Vagina (tissue), 2 donors: Measurements from ENCODE around the gene NSUN2. TPM values are rescaled to one million over a fixed set of nuclear protein-coding genes. Genes with fewer than 3 reads are reported as not detected.

Experiments used
- DNase-seq, 2 donors: peaks; one replicate each; pipeline ENCODE4 v3.0.0-alpha.2; 2017; ENCODE audit errors: extremely low spot score in 2 of 2
- H3K27ac ChIP-seq: fragments of 200-600 bp; sonication (generic); one replicate; pipeline ENCODE4 v1.5.1; 2019
- H3K27me3 ChIP-seq: fragments of 200-600 bp; sonication (generic); one replicate; pipeline ENCODE4 v1.5.1; 2019
- H3K36me3 ChIP-seq, 2 donors: fragments of 200-600 bp; sonication (generic); one replicate each; pipeline ENCODE4 v1.5.1; 2017 to 2019
- H3K4me1 ChIP-seq: fragments of 200-600 bp; sonication (generic); one replicate; pipeline ENCODE4 v1.5.1; 2019
- H3K4me3 ChIP-seq, 2 donors: fragments of 200-600 bp; sonication (generic); 1 replicate in 1 of 2; 2 replicates in 1 of 2; pipeline ENCODE4 v1.5.1; 2016 to 2019
- H3K9me3 ChIP-seq: fragments of 200-600 bp; sonication (generic); one replicate; pipeline ENCODE4 v1.5.1; 2019
- POLR2A ChIP-seq, 2 donors: fragments of 450-650 bp; IDR thresholded peaks; one replicate each; pipeline ENCODE4 v1.6.1; 2017; ENCODE audit warnings: antibody characterized with exemption in 2 of 2, mild to moderate bottlenecking in 2 of 2, moderate library complexity in 2 of 2
- POLR2AphosphoS5 ChIP-seq, 2 donors: sonication (generic); formaldehyde crosslinking; IDR thresholded peaks; one replicate each; pipeline ENCODE4 v1.9.0; 2017; ENCODE audit warnings: antibody characterized with exemption in 2 of 2, mild to moderate bottlenecking in 2 of 2, low read depth in 1 of 2; ENCODE audit not compliant: insufficient read depth in 1 of 2
- intact Hi-C: fragments of 100-400 bp; cut with DNase I; formaldehyde crosslinking; loops from one replicate; pipeline ENCODE4 v1.15.1; 2023
- total RNA-seq: library from RNA; depleted of rRNA; stranded (reverse); fragments of >200 nt; gene quantifications from one replicate; pipeline ENCODE4 v1.2.3, GENCODE V29; 2016
- TF ChIP-seq, protein P1 (sequence below), 3 experiments: fragments of 450-650 bp in 2 of 3; fragments of 200-600 bp in 1 of 3; sonication (generic) in 1 of 3; IDR thresholded peaks; one replicate each; pipeline ENCODE4 v1.5.1; 2017 to 2019; ENCODE audit warnings: antibody characterized with exemption in 3 of 3, mild to moderate bottlenecking in 2 of 3, moderate library complexity in 2 of 3

NSUN2 gene
- total RNA-seq, 1 donor from 2014 or later, result 43.2 TPM

DNA sequence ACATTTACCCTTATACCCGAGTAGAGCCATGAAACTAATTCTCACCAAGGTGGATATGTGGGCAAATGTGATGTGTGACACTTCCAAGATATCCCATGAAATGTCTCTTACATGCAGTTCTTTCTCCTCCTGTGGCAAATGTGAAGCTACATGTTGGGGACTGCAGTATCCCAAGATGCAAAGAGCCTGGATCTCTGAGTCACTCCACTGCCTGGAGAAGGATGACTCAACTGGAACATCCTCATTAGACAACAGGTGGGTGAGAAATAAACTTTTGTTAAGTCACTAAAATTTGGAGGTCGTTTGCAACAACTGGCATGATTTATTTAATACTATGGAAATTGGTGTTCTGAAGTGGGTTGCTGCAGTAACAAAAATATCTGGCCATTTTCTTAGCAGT, 43.9 kb upstream of the NSUN2 start:
- H3K27me3 ChIP-seq, result no peaks in the 10 kb centered on the region
- H3K27ac ChIP-seq, result no peak overlapping the region
- no peaks in the 10 kb centered on the region for H3K4me1 ChIP-seq
- no peak overlapping the region for H3K4me3 ChIP-seq
- no peaks in the 10 kb centered on the region for H3K9me3 ChIP-seq
- H3K36me3 ChIP-seq, result no peaks in the 10 kb centered on the region
- no peak for TF ChIP-seq POLR2AphosphoS5 (IDR thresholded peaks at IDR 0.05; ENCODE audit: insufficient read depth in 1 of 2, low read depth in 1 of 2)
- TF ChIP-seq POLR2A (IDR thresholded peaks at IDR 0.05), result no peak
- TF ChIP-seq, protein P1, sequence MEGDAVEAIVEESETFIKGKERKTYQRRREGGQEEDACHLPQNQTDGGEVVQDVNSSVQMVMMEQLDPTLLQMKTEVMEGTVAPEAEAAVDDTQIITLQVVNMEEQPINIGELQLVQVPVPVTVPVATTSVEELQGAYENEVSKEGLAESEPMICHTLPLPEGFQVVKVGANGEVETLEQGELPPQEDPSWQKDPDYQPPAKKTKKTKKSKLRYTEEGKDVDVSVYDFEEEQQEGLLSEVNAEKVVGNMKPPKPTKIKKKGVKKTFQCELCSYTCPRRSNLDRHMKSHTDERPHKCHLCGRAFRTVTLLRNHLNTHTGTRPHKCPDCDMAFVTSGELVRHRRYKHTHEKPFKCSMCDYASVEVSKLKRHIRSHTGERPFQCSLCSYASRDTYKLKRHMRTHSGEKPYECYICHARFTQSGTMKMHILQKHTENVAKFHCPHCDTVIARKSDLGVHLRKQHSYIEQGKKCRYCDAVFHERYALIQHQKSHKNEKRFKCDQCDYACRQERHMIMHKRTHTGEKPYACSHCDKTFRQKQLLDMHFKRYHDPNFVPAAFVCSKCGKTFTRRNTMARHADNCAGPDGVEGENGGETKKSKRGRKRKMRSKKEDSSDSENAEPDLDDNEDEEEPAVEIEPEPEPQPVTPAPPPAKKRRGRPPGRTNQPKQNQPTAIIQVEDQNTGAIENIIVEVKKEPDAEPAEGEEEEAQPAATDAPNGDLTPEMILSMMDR (IDR thresholded peaks at IDR 0.05), result no peak
- no peak for DNase-seq
- intact Hi-C loops, result no loop called here

DNA sequence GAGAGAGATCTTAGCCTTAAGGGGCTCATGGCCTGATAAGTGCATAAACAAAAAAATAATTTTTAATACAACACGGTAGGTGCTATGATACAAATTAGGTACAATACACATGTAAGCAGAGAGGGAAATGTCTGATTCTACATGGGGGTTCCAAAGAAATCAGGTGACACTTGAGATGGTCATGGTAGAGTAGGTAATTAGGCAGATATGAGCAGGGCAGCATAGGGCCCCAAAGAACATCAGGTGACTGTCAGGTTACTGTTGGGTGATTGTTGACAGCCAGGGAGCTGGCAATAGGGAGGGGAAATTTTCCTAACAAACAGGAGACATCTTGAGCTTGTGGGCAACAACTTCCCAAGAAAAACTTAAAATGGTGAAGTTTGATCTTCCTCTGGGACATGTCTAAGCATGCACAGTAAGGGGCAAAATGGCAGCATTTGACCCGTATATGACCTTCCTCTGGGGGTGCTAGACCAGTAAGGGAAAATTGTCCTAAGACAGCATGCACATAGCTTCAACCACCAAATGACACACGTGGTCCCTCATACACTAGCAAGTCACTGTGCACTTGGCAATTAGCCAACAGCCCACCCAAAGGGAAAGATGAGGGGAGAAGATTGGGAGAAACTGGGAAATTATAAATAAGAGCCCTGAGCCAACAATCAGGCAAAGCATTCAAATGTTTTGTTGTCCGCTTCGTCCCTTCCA, 43.1 kb upstream of the NSUN2 start:
- Histone ChIP-seq H3K4me3 (no peak overlapping the region), H3K36me3 (no peaks in the 10 kb centered on the region), H3K27ac (no peak overlapping the region), H3K27me3 (no peaks in the 10 kb centered on the region), H3K4me1 (no peaks in the 10 kb centered on the region), H3K9me3 (no peaks in the 10 kb centered on the region)
- DNase-seq, result no peak
- TF ChIP-seq POLR2AphosphoS5 (IDR thresholded peaks at IDR 0.05; ENCODE audit: insufficient read depth in 1 of 2, low read depth in 1 of 2) (no peak), POLR2A (IDR thresholded peaks at IDR 0.05) (no peak)
- TF ChIP-seq, protein P1 (IDR thresholded peaks at IDR 0.05), result no peak
- intact Hi-C loops, result no loop called here

DNA sequence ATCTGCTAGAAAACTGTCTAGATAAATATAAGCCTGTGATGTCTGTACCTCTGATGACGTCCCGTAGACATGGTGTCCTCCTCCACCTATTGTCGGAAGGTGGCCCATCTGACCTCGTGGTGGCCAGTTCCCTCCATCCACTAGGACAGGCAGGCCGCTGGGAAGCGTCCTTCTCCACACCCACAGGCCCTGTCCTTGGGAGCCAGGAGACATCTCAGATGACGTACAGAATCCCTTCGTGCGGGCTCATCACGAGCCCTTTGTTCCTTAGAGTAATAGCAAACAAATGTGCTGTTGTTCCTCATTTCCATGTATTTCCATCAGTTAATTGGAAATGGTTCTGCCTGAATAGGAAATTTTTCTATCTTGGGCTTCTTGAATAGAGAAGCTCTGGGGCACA, 42.0 kb upstream of the NSUN2 start:
- H3K27ac ChIP-seq, result no peak overlapping the region
- intact Hi-C loops, result no loop called here
- no peaks in the 10 kb centered on the region for H3K36me3 ChIP-seq
- no peak for DNase-seq
- no peak overlapping the region for H3K4me3 ChIP-seq
- H3K9me3 ChIP-seq, result no peaks in the 10 kb centered on the region
- no peaks in the 10 kb centered on the region for H3K4me1 ChIP-seq
- H3K27me3 ChIP-seq, result no peaks in the 10 kb centered on the region
- TF ChIP-seq, protein P1 (IDR thresholded peaks at IDR 0.05), result no peak
- TF ChIP-seq POLR2A (IDR thresholded peaks at IDR 0.05) (no peak), POLR2AphosphoS5 (IDR thresholded peaks at IDR 0.05; ENCODE audit: insufficient read depth in 1 of 2, low read depth in 1 of 2) (no peak)

DNA sequence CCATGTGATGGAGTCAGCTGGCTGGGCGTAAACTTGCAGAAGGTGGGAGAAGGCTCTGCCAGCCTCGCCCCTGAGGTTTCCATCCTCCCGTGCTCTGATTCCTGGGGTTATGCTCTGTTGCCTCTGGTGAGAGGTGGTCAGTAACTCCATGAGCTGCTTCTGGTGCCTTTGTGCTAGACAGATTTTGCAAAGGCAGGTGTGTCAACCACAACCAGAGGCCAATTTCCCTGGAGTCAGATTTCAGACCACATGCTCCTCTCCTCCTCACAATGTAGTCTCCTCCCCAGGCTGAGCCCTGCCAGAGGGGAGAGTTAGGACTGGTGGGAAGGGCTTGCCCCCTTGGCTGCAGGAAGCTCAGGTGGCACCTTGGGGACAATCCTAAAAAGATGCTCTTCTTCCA, 41.6 kb upstream of the NSUN2 start:
- TF ChIP-seq POLR2A (IDR thresholded peaks at IDR 0.05), result no peak
- no peak for TF ChIP-seq POLR2AphosphoS5 (IDR thresholded peaks at IDR 0.05; ENCODE audit: insufficient read depth in 1 of 2, low read depth in 1 of 2)
- TF ChIP-seq, protein P1 (IDR thresholded peaks at IDR 0.05), result no peak
- H3K9me3 ChIP-seq, result no peaks in the 10 kb centered on the region
- no peaks in the 10 kb centered on the region for H3K27me3 ChIP-seq
- H3K27ac ChIP-seq, result no peak overlapping the region
- no peaks in the 10 kb centered on the region for H3K36me3 ChIP-seq
- H3K4me1 ChIP-seq, result no peaks in the 10 kb centered on the region
- no peak for DNase-seq
- intact Hi-C loops, result no loop called here
- H3K4me3 ChIP-seq, result no peak overlapping the region

DNA sequence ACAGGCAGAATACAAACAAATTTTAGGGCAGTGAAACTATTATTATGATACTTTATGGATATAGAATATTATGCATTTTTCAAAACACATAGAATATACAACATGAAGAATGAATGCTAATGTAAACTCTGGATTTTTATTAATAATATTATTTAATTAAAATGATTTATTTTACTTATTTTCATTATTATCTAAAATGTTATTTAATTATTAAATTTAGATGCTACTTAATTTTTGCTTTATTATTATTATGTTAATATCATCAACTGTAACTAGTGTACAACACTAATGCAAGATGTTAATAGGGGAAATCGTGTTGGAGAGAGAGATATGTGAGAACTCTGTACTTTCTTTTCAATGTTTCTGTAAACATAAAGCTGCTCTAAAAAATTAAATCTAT, 41.1 kb upstream of the NSUN2 start:
- no peak for TF ChIP-seq POLR2AphosphoS5 (IDR thresholded peaks at IDR 0.05; ENCODE audit: insufficient read depth in 1 of 2, low read depth in 1 of 2)
- TF ChIP-seq, protein P1 (IDR thresholded peaks at IDR 0.05), result no peak
- no peak for TF ChIP-seq POLR2A (IDR thresholded peaks at IDR 0.05)
- no peak overlapping the region for H3K27ac ChIP-seq
- intact Hi-C loops, result no loop called here
- DNase-seq, result no peak
- H3K36me3 ChIP-seq, result peaks cover 0 to under 1% of the 10 kb centered on the region in 2 donors
- no peaks in the 10 kb centered on the region for H3K27me3 ChIP-seq
- H3K9me3 ChIP-seq, result no peaks in the 10 kb centered on the region
- H3K4me3 ChIP-seq, result no peak overlapping the region
- no peaks in the 10 kb centered on the region for H3K4me1 ChIP-seq
